Measurements from ENCODE around the gene MAP4K4. TPM values are rescaled to one million over a fixed set of nuclear protein-coding genes. Genes with fewer than 3 reads are reported as not detected.
A peak's percentile ranks its signal among the peaks of the same experiment; 100 is the strongest.

MAP4K4 gene
- total RNA-seq, 2 experiments from 2014 or later, result 67.2 to 181 TPM

GRCh38 chr2:101710471-101711318 lies 13.2 kb downstream of the MAP4K4 start:
- Histone ChIP-seq H3K4me3 (ENCODE audit: low read depth, low read length, poor library complexity, severe bottlenecking) (peak overlapping the region; percentile 56), H3K9me2 (ENCODE audit: insufficient read depth, low read length) (no peaks in the 10 kb centered on the region)

GRCh38 chr2:101714118-101714517 lies 16.6 kb downstream of the MAP4K4 start:
- H3K79me2 ChIP-seq (ENCODE audit: insufficient read depth, low read depth, low read length), result peaks cover 95% of the 10 kb centered on the region
- peak overlapping the region; percentile 62 for H3K4me3 ChIP-seq (ENCODE audit: low read depth, low read length, poor library complexity, severe bottlenecking)
- peak; percentile 47 for DNase-seq (ENCODE audit: low spot score)
- peaks cover 12% of the 10 kb centered on the region; the same call in 1 of the 2 replicates for H3K36me3 ChIP-seq (ENCODE audit: insufficient read depth, low read length)
- H3K27ac ChIP-seq (ENCODE audit: low read depth, low read length, poor library complexity, severe bottlenecking), result peak overlapping the region; percentile 99
- ChIA-PET POLR2A (interaction anchor here (0.7 kb wide), 1 partner anchor 37 kb away, joined by 4 read pairs; no protein-coding TSS in a partner anchor), CTCF (ENCODE audit: unreplicated experiment) (no interaction called here)
- TF ChIP-seq CTCF (conservative IDR thresholded peaks at IDR 0.05; ENCODE audit: low read length), result no peak
- no peak for TF ChIP-seq EZH2phosphoT487 (IDR thresholded peaks at IDR 0.05; ENCODE audit: borderline replicate concordance, low read depth, low read length)
- no TSS peak for BruUV-seq (replicated peaks)
- peaks cover 93% of the 10 kb centered on the region for H3K4me1 ChIP-seq (ENCODE audit: insufficient read depth, low read length, poor library complexity, severe bottlenecking)
- intact Hi-C loops (cut with micrococcal nuclease; ENCODE audit: unreplicated experiment), result loop anchor here (10.0 kb wide), 1 partner anchor 459 kb away; the partner anchor contains the start of gene CNOT11
- no peaks in the 10 kb centered on the region for H3K9me2 ChIP-seq (ENCODE audit: insufficient read depth, low read length)
- H3K9me3 ChIP-seq (ENCODE audit: low read length), result no peaks in the 10 kb centered on the region
- no peak overlapping the region for H2AFZ ChIP-seq (ENCODE audit: low read length)
- H4K20me1 ChIP-seq (ENCODE audit: insufficient read depth, low read length), result peaks cover 6% of the 10 kb centered on the region; the same call in 1 of the 2 replicates
- H3K4me2 ChIP-seq (ENCODE audit: low read length), result peak overlapping the region; percentile 87

More at GRCh38 chr2:101710471-101711318, 13.2 kb downstream of the MAP4K4 start:
- peak overlapping the region; percentile 86 for H3K4me2 ChIP-seq (ENCODE audit: low read length)
- ChIA-PET CTCF (ENCODE audit: unreplicated experiment) (no interaction called here), POLR2A (interaction anchor here (0.7 to 7.2 kb wide), 8 partner anchors 9 to 69 kb away, joined by 3 to 77 read pairs (median 3); no protein-coding TSS in a partner anchor)
- H3K4me1 ChIP-seq (ENCODE audit: insufficient read depth, low read length, poor library complexity, severe bottlenecking), result peaks cover 96% of the 10 kb centered on the region
- no peak overlapping the region for H2AFZ ChIP-seq (ENCODE audit: low read length)
- no peak for DNase-seq (ENCODE audit: low spot score)
- BruUV-seq (replicated peaks), result no TSS peak
- no peaks in the 10 kb centered on the region for H3K9me3 ChIP-seq (ENCODE audit: low read length)
- peaks cover 6% of the 10 kb centered on the region; the same call in 1 of the 2 replicates for H4K20me1 ChIP-seq (ENCODE audit: insufficient read depth, low read length)
- intact Hi-C loops (cut with micrococcal nuclease; ENCODE audit: unreplicated experiment), result loop anchor here (10.0 kb wide), 1 partner anchor 456 kb away; the partner anchor contains the start of gene CNOT11
- TF ChIP-seq CTCF (conservative IDR thresholded peaks at IDR 0.05; ENCODE audit: low read length) (no peak), EZH2phosphoT487 (IDR thresholded peaks at IDR 0.05; ENCODE audit: borderline replicate concordance, low read depth, low read length) (no peak)
- H3K79me2 ChIP-seq (ENCODE audit: insufficient read depth, low read depth, low read length), result peaks cover 100% of the 10 kb centered on the region
- peaks cover 32% of the 10 kb centered on the region for H3K36me3 ChIP-seq (ENCODE audit: insufficient read depth, low read length)
- H3K27ac ChIP-seq (ENCODE audit: low read depth, low read length, poor library complexity, severe bottlenecking), result peak overlapping the region; percentile 82
